IPS DF 4.7 (cell line): ENCODE results near the gene PIAS1.
"Not testable (repeated sequence)": the region's sequence is repeated elsewhere in the genome, so short reads cannot be mapped to it uniquely, and the experiment has no call there.

ENCODE experiments used
- DNase-seq: peaks from one replicate; pipeline ENCODE4 v3.0.0-alpha.2; 2013; ENCODE audit warnings: low spot score; ENCODE audit errors: extremely low read depth

The PIAS1 gene

DNA sequence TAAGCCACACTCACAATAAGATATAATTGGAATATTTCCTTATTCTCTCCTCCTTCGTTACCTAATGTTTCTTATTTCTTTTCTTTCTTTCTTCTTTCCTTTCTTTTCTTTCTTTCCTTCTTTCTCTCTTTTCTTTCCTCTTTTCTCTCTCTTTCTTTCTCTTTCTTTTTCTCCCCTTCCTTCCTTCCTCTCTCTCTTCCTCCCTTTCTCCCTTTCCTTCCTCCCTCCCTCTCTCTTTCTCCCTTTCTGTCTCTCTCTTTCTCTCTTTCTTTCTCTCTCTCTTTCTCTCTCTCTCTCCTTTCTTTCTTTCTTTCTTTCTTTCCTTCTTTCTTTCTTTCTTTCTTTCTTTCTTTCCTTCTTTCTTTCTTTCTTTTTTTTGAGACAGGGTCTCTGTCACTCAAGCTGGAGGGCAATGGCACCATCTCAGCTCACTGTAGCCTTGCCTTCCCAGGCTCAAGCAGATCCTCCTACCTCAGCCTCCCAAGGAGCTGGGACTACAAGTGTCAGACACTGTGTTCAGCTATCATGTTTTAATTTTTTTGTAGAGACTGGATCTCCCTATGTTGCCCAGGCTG lies 19.3 kb upstream of the PIAS1 start:
- no peak for DNase-seq

DNA sequence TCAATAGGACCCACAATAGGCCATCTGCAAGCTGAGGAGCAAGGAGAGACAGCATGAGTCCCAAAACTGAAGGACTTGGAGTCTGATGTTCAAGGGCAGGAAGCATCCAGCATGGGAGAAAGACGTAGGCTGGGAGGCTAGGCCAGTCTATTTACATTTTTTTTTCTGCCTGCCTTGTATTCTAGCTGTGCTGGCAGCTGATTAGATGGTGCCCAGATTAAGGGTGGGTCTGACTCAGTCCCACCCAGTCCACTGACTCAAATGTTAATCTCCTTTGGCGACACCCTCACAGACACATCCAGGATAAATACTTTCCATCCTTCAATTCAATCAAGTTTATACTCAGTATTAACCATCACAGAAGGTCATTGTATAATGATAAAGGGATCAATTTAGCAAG lies 15.9 kb upstream of the PIAS1 start:
- DNase-seq: no peak

DNA sequence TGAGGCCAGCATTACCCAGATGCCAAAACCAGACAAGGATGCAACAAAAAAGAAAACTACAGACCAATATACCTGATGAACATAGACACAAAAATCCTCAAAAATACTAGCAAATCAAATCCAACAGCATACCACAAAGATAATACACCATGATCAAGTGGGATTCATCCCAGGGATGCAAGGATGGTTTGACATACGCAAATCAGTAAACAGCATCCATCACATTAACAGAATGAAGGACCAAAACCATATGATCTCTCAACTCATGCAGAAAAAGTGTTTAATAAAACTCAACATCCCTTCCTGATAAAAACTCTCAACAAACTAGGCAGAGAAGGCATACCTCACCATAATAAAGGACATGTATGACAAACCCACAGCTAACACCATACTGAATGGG lies 14.0 kb upstream of the PIAS1 start:
- no peak for DNase-seq

DNA sequence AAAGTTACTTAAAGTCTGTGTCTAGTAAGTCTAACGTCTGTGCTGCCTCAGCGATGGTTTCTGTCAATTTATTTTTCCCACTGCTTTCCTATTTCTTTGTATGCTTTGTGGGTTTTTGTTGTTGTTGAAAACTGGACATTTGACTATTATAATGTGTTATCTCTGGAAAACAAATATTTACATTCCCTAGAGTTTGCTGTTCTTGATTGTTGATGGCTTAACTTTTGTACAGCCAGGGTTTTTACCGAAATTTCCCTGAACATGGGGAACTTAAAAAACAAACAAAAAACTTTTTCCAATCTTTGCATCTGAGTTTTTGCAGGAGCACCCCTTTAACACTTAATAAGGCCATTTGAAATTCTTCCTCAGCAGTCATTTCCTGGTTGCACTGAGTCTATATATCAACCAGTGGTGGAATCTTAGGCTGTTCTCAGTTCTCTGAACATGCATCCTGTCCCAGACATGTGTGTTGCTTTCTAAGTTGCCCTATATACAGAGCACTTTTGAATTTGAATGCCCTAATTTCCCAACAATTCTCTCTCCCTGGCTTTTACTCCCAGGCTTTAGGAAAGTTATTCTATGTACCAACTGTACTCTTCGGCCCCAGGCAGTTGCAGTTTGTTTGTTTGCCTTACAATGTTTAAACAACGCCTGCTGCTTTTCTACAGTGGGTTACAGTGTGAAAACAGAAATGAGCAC lies 11.8 kb upstream of the PIAS1 start:
- no peak for DNase-seq

DNA sequence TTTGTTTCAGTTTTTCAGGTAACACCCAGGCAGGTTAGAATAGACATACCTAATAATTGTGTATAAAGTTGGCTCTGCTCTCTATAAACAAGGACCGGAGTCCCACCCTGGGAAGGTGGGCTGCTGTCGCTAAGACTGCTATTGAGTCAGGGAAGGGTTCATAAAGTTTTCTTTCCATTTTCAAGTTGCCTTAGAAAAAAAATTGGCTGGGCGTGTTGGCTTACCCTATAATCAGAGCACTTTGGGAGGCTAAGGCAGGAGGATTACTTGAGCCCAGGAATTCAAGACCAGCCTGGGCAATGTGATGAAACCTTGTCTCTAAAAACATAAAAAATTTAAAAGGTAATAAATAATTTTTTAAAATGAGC lies 11.3 kb upstream of the PIAS1 start:
- no peak for DNase-seq

DNA sequence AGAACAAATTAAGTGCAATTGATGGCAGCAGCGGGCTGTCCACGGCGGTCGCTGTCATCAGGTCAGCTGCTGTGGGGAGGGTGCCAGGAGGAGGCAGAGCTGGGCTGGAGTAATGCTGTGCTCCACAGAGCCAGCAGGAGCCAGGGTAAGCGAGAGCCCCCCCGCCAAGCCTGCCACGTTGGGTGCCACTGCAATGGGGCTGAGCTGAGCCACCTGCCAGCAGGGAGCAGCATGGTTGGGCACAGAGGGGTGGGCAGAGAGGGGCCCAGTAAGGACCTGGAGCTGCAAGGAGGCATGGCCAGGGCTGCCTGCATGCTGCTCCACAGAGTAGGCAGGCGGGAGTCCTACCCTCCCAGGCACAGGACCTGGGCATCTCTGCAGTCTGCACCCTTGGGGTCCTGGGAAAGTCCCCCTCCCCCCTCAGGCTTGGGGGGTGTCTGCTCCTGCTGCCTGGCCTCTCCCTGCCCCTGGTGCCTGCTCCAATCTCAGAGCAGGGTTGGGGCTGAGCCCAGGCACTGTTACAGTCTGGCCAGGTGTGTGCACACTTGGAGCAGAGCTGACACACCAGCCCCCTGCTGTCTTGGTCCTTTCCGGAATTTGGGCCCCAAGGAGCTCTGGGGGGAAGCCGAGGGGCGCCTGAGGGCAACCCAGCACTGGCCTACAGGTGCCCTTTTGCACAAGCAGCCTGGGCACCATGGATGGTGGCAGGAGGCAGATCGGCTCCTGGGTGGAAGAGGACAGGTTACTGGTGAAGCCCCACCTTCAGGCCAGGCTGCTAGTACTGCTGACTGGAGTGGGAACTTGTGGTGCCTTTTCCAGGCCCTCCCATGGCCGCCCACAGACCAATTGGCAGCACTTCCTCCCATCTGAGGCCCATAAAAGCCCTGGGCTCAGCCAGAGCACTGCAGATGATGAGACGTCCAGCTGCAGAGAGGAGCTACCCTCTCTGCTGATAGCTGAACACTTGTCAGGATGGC lies 8.5 kb upstream of the PIAS1 start:
- DNase-seq: no peak

DNA sequence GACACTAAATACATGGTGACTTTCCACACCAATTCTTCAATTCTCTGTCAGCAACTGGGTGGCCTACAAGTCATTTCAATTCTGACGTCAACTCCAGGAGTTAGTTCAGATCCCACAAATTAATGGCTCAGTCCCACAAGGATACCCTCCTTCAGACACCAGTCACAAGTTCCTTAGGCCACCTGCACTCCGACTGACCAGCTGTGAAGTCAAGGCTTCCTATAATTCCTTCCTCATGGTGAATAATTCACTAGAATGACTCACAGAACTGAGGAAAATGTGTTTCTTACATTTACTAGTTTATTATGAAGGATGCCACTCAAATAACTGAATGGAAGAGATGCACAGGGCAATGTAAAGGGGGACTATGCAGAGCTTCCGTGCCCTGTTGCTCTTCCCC lies 6.3 kb upstream of the PIAS1 start:
- no peak for DNase-seq

DNA sequence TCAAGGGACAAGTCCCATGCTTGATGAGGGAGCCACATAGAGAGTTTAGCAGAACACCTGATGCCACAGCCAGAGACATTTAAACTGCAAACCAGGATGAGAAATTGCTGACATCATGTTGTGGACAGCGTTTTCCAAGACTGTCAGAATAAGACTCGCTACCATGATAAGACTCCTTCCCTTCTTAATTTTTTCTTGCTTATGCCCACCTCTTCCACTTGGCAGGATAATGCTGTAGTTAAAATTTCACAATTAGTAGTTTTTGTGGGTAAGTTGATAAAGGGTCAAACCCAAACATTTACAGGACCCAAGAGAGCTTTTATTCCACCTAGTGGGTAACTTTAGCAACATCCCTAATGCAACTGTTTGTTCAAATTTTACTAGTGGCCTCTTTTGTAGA lies 3.0 kb upstream of the PIAS1 start:
- DNase-seq: no peak

DNA sequence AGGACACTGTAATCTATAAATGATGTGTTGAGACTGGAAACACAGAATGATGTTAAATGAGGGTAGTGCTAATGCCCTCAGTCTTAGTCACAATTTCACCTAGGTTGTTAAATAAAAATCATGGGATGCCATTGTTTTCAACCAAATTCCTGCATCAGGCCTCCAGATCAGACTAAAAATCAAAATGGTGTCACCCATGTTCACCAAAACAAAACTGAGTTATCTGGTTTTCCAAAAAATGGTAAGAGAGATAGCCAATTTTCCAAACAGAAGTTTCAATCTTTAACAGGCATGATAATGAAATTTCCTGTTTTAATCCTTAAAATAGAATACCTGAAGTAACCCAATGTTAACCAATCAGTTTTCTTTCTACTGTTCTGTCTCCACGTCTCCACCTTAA lies 2.2 kb upstream of the PIAS1 start:
- DNase-seq: no peak

DNA sequence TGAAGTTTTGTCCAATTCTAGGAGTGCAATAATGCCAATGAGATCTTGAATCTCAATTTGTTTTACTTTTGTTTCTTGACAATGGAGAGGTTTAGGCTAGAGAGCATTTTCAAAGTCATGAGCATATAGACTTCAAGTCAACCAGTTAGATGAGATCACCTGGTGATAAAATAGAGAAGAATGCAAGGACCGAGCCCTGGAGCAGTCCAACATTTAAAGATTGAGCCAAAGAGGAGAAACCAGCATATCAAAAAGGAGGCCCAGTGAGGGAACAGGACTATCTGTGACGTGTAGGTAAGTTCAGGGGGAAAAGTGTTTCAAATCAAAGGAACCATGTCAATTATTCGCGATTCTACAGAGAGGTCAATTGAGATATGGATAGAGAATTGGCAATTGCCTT lies 1.7 kb upstream of the PIAS1 start:
- DNase-seq: no peak

DNA sequence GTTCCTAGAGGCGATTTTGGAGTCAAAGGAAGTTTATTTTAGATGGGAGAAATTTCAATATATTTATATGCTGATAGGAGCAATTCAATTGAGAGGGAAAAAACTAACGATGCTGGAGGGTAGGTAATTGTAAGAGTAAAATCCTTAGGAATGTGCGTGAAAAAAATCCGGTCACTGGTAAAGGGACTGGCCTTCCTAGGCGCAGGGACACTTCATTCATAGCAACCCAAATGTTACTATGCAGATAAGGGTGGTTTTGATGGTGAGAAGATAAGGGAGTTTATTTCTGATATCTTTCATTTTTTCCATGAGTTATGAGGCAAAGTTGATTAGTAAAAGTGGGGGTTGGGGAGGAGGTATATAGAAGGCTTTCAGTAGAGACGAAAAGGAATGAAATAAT lies 1.1 kb upstream of the PIAS1 start:
- DNase-seq: no peak

DNA sequence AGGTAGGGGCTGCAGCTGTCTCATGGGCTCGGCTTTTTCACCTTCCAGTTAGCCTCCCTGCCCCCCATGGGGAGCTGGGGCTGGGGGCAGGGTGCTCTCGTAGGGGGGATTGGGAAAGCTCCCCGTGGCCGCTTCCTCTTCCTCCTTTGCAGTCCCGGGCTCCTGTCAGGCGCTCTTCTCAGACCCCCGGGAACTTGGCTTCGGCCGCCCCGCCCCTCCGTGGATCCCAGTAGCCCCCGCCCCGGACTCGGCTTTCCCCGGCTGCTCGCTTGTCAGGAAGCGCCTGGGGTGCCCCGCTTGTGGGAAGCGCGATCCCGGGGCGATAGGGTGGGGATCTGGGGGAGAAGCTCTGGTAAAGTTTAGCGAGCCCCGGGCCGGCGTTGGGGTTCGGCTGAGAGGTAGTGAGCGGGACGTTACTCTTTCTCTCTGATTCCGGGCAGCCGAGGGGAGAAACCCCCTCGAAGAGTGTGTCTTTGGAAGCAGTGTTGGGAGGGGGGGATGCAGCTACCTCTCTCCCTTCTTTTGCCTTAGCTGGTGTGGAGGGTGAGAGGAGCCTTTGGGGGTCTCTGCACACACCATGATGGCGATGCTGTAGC lies 611 bp downstream of the PIAS1 start:
- no peak for DNase-seq

DNA sequence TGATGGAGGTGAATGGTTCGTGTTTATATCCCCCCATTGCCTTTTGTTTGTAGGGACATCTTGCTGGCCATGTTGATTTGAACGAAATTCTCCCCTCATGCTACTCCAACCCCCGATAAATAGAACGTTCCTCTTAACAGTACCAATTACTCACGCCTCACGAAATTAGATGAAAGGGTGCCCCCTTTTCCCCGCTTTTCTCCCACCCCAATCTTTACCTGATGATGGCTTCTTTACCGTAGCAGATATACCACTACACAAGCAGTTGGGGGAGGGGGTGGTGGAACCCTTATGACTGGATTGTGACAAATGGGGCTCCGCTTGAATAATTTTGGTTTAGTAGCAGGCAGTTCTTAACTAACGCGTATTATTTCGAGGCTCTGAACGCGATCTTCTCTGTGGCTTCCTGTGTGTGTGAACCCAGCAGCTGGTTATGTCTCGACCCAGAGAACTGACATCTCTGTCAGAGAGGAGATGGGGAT lies 1.1 kb downstream of the PIAS1 start:
- no peak for DNase-seq

DNA sequence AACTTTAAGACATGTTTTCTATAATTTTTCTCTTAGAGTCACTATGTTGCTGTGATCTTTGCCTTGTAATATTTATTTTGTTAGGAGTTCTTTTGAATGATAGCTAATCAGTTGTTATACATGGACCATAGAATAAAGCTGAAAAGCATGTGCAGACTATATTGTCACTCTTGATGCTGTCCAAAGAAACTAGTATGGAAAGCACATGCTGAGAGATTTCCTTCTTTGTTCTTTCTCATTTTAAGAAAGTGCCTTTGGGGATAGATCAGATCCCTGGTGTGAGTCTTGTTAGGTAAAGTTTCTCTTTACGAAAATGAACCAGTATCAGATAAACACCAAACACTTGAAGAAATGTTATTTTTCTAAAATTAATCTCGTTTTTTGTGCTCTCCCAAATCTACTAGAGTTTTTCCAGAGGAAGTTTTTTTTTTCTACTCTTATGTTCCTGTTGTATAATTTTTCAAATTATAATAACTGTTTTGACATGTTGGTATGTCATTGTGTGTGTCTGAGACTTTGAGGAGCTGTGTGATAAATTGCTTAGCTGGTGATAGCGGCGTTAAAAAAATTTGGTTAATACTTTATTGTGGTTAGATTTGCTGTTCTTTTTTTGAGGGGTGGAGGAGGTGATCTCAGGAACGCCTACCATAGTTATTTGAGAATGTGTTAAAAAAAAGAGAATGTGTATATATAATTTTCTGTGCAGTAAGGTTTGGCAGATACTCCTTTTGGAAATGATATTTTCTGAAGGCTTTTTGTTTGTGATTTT lies 2.2 kb downstream of the PIAS1 start:
- DNase-seq: no peak

DNA sequence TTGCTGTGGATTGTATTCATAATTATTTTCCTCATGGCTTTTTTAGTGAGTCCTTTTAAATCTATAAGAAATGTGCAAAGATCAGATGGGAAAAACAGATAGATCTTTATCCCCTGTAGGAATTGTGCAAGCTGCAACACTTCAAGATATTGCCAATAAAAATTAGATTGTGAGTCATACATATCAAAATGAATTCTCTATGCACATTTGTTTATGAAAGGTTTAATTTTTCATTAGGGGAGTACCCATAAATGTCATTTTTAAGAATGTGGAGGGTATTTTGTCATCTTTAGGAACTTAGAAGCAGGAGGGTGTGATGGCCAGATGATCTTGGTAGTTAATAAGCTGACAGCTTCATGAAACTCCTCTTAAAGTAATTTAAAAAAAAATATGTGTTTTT lies 2.9 kb downstream of the PIAS1 start:
- no peak for DNase-seq

DNA sequence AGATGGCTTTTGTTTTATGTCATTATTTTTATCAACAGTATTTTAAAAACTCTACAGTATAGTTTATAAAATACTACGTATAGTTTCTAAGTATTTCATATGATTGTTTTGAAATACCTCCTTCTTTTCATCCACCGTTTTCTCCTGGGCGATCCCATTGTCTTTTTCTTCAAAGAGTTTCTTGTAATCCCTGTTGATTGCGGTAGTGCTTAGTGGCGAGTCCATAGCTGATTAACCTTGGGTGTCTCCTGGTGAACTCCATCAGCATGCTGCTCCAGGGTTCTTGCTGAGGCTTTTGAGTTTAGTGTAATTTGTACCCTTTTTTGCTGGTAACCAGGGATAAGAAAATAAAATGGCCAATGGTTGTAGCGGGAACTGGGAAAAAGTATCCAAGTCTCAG lies 3.6 kb downstream of the PIAS1 start:
- no peak for DNase-seq

DNA sequence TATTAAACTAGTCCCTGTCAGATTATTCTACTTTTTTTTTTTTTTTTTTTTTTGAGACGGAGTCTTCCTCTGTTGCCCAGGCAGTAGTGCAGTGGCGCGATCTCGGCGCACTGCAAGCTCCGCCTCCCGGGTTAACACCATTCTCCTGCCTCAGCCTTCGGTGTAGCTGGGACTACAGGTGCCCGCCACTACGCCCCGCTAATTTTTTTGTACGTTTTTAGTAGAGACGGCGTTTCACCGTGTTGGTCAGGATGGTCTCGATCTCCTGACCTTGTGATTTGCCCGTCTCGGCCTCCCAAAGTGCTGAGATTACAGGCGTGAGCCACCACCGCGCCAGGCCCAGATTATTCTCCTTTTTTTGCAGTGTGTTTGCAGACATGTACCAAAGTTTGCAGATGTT lies 4.9 kb downstream of the PIAS1 start:
- DNase-seq: not testable (repeated sequence)

DNA sequence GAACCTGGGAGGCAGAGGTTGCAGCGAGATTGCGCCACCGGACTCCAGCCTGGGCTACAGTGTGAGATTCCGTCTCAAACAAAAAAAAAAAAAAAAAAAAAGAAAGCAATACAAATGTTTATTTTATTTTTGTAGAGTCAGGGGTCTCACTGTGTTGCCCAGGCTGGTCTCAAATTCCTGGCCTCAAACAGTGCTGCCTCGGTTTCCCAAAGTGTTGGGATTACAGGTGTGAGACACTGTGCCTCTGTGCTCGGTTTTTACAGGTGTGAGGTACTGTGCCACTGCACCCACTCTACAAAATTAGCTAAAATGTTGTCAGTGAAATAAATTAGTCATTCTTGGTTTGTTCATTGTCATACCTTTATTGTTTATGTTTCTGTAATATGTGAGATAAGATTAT lies 5.5 kb downstream of the PIAS1 start:
- DNase-seq: no peak

DNA sequence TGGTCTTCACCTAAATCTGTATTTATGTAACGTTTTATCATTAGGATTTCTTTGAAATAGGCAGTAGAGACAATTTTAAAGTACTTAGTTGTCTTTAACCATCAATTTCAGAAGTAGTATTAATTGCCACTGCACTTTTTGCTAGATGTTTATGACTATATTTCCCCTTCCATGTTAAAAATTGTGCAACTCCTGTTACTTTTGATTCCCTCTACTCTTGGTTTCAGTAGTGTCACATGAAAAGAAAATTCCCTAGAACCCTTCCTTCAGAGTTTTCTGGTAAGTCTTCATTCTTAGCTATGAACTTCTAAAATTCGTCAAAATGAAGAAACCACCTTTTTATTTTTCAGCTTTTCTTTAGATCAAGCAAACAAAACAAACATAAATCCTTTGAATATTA lies 7.1 kb downstream of the PIAS1 start:
- DNase-seq: no peak

DNA sequence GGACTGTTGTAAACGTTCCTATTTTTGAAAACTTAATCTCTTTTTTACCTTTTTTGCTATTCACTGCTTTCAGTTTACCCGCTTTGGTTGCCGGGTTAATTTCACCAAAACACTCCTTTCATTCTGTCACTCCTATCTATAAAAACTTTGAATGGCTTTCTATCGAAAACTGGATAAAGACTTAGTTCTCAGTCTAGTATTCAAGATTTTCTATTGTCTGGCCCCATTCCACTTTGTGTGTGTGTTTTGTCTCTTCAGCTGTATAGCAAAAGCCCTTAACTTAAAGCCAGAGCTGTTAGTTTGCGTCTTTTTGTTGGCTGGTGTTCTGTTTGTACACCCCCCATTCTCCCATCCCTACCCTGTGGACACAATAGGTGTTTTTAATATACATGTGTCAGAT lies 7.5 kb downstream of the PIAS1 start:
- no peak for DNase-seq

DNA sequence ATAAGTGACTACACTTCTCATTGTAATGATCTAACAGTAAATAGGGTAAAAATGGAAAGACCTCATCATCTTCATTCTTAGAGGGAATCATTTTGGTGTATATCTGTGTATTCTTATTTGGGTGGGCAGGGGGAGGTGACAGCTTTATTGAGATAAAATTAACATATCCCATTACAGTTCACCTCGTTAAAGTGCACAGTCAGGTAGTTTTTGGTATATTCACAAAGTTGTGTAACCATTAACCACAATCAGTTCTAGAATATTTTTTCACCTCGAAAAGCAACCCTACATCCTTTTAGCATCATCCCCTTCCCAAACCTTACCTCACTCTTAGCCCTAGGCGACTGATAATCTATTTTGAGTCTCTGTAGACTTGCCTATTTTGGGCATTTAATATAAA lies 8.1 kb downstream of the PIAS1 start:
- no peak for DNase-seq
